ENCODE data around the gene ATP2A3.

Gene ATP2A3

GRCh38 chr17:3896108-3896967 lies 67.9 kb downstream of the ATP2A3 start:
- H3K4me1 ChIP-seq (ENCODE audit: control insufficient read depth, insufficient read depth, low read length), result peaks cover 10% of the 10 kb centered on the region
- H3K36me3 ChIP-seq (ENCODE audit: control insufficient read depth, insufficient read depth, low read length), result no peaks in the 10 kb centered on the region
- H3K9me3 ChIP-seq (ENCODE audit: control insufficient read depth, insufficient read depth, low read length), result no peaks in the 10 kb centered on the region
- H3K9ac ChIP-seq (ENCODE audit: low read depth, low read length), result no peak overlapping the region
- H3K4me3 ChIP-seq (ENCODE audit: low read depth, low read length), result no peak overlapping the region
- peaks cover under 1% of the 10 kb centered on the region for H3K27me3 ChIP-seq (ENCODE audit: control insufficient read depth, insufficient read depth, low read length)

GRCh38 chr17:3895354-3895753 lies 68.9 kb downstream of the ATP2A3 start:
- no peaks in the 10 kb centered on the region for H3K36me3 ChIP-seq (ENCODE audit: control insufficient read depth, insufficient read depth, low read length)
- no peak overlapping the region for H3K9ac ChIP-seq (ENCODE audit: low read depth, low read length)
- no peak overlapping the region for H3K4me3 ChIP-seq (ENCODE audit: low read depth, low read length)
- no peaks in the 10 kb centered on the region for H3K9me3 ChIP-seq (ENCODE audit: control insufficient read depth, insufficient read depth, low read length)
- peaks cover 2% of the 10 kb centered on the region for H3K27me3 ChIP-seq (ENCODE audit: control insufficient read depth, insufficient read depth, low read length)
- H3K4me1 ChIP-seq (ENCODE audit: control insufficient read depth, insufficient read depth, low read length), result peaks cover 17% of the 10 kb centered on the region

- Histone ChIP-seq H3K4me3 (ENCODE audit: low read depth, low read length) (no peak overlapping the region), H3K9ac (ENCODE audit: low read depth, low read length) (no peak overlapping the region), H3K36me3 (ENCODE audit: control insufficient read depth, insufficient read depth, low read length) (no peaks in the 10 kb centered on the region), H3K9me3 (ENCODE audit: control insufficient read depth, insufficient read depth, low read length) (no peaks in the 10 kb centered on the region), H3K27me3 (ENCODE audit: control insufficient read depth, insufficient read depth, low read length) (peaks cover 2% of the 10 kb centered on the region), H3K4me1 (ENCODE audit: control insufficient read depth, insufficient read depth, low read length) (peaks cover 20% of the 10 kb centered on the region)
These were observed 69.3 kb downstream of the ATP2A3 start for GRCh38 chr17:3894911-3895343.

- peaks cover 20% of the 10 kb centered on the region for H3K4me1 ChIP-seq (ENCODE audit: control insufficient read depth, insufficient read depth, low read length)
- H3K36me3 ChIP-seq (ENCODE audit: control insufficient read depth, insufficient read depth, low read length), result no peaks in the 10 kb centered on the region
- no peak overlapping the region for H3K4me3 ChIP-seq (ENCODE audit: low read depth, low read length)
- peaks cover 2% of the 10 kb centered on the region for H3K27me3 ChIP-seq (ENCODE audit: control insufficient read depth, insufficient read depth, low read length)
- H3K9me3 ChIP-seq (ENCODE audit: control insufficient read depth, insufficient read depth, low read length), result no peaks in the 10 kb centered on the region
- H3K9ac ChIP-seq (ENCODE audit: low read depth, low read length), result no peak overlapping the region
These were observed 70.0 kb downstream of the ATP2A3 start for GRCh38 chr17:3894188-3894587.

- Histone ChIP-seq H3K4me3 (ENCODE audit: low read depth, low read length) (peak overlapping the region; percentile 53), H3K9ac (ENCODE audit: low read depth, low read length) (peak overlapping the region; percentile 24), H3K36me3 (ENCODE audit: control insufficient read depth, insufficient read depth, low read length) (no peaks in the 10 kb centered on the region), H3K27me3 (ENCODE audit: control insufficient read depth, insufficient read depth, low read length) (peaks cover 2% of the 10 kb centered on the region), H3K4me1 (ENCODE audit: control insufficient read depth, insufficient read depth, low read length) (peaks cover 20% of the 10 kb centered on the region), H3K9me3 (ENCODE audit: control insufficient read depth, insufficient read depth, low read length) (no peaks in the 10 kb centered on the region)
These were observed 70.5 kb downstream of the ATP2A3 start for GRCh38 chr17:3893720-3894116.

GRCh38 chr17:3893003-3893719 lies 71.1 kb downstream of the ATP2A3 start, which contains the start of gene CAMKK1:
Gene CAMKK1 (minus strand): TSS chr17:3893053. CDS start chr17:3885687, 7,366 bp downstream.
- peaks cover 22% of the 10 kb centered on the region for H3K4me1 ChIP-seq (ENCODE audit: control insufficient read depth, insufficient read depth, low read length)

GRCh38 chr17:3892095-3892998 lies 71.9 kb downstream of the ATP2A3 start:
- Histone ChIP-seq H3K9ac (ENCODE audit: low read depth, low read length) (no peak overlapping the region), H3K4me1 (ENCODE audit: control insufficient read depth, insufficient read depth, low read length) (peaks cover 22% of the 10 kb centered on the region), H3K9me3 (ENCODE audit: control insufficient read depth, insufficient read depth, low read length) (no peaks in the 10 kb centered on the region)

More at GRCh38 chr17:3893003-3893719, 71.1 kb downstream of the ATP2A3 start, which contains the start of gene CAMKK1:
- peaks cover 2% of the 10 kb centered on the region for H3K27me3 ChIP-seq (ENCODE audit: control insufficient read depth, insufficient read depth, low read length)
- peak within 1 kb of the TSS; percentile 62 for H3K4me3 ChIP-seq (ENCODE audit: low read depth, low read length)
- no peaks in the 10 kb centered on the region for H3K9me3 ChIP-seq (ENCODE audit: control insufficient read depth, insufficient read depth, low read length)
- H3K36me3 ChIP-seq (ENCODE audit: control insufficient read depth, insufficient read depth, low read length), result no peaks in the 10 kb centered on the region
- peak within 1 kb of the TSS; percentile 24 for H3K9ac ChIP-seq (ENCODE audit: low read depth, low read length)

GRCh38 chr17:3891626-3892094 lies 72.6 kb downstream of the ATP2A3 start:
- H3K4me3 ChIP-seq (ENCODE audit: low read depth, low read length), result peak overlapping the region; percentile 62
- H3K36me3 ChIP-seq (ENCODE audit: control insufficient read depth, insufficient read depth, low read length), result no peaks in the 10 kb centered on the region
- H3K9ac ChIP-seq (ENCODE audit: low read depth, low read length), result no peak overlapping the region
- H3K4me1 ChIP-seq (ENCODE audit: control insufficient read depth, insufficient read depth, low read length), result peaks cover 22% of the 10 kb centered on the region
- no peaks in the 10 kb centered on the region for H3K9me3 ChIP-seq (ENCODE audit: control insufficient read depth, insufficient read depth, low read length)
- H3K27me3 ChIP-seq (ENCODE audit: control insufficient read depth, insufficient read depth, low read length), result peaks cover 2% of the 10 kb centered on the region

More at GRCh38 chr17:3892095-3892998, 71.9 kb downstream of the ATP2A3 start:
- no peaks in the 10 kb centered on the region for H3K36me3 ChIP-seq (ENCODE audit: control insufficient read depth, insufficient read depth, low read length)
- peak overlapping the region; percentile 62 for H3K4me3 ChIP-seq (ENCODE audit: low read depth, low read length)
- H3K27me3 ChIP-seq (ENCODE audit: control insufficient read depth, insufficient read depth, low read length), result peaks cover 2% of the 10 kb centered on the region

DNA sequence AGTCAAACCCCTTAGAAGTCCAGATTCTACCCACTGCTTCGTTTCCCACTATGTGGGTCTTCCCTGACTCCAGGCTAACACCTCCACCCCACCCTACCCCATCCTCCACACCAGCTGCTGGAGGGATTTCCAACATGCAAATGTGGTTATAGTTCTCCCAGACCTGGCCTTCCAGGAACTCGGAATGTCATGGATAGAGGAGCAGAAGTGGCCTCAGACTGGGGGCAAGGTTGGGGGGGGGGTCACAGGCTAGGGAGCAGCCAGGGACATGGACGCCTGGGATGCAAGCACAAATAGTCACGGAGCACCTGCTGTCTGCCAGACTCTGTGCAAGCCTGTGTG lies 73.4 kb downstream of the ATP2A3 start:
- Histone ChIP-seq H3K9ac (ENCODE audit: low read depth, low read length) (no peak overlapping the region), H3K36me3 (ENCODE audit: control insufficient read depth, insufficient read depth, low read length) (peaks cover 3% of the 10 kb centered on the region), H3K4me3 (ENCODE audit: low read depth, low read length) (no peak overlapping the region), H3K4me1 (ENCODE audit: control insufficient read depth, insufficient read depth, low read length) (peaks cover 22% of the 10 kb centered on the region), H3K9me3 (ENCODE audit: control insufficient read depth, insufficient read depth, low read length) (no peaks in the 10 kb centered on the region), H3K27me3 (ENCODE audit: control insufficient read depth, insufficient read depth, low read length) (peaks cover 2% of the 10 kb centered on the region)

GRCh38 chr17:3890082-3890877 lies 74.0 kb downstream of the ATP2A3 start:
- peaks cover 22% of the 10 kb centered on the region for H3K4me1 ChIP-seq (ENCODE audit: control insufficient read depth, insufficient read depth, low read length)
- no peak overlapping the region for H3K9ac ChIP-seq (ENCODE audit: low read depth, low read length)
- peaks cover 4% of the 10 kb centered on the region for H3K36me3 ChIP-seq (ENCODE audit: control insufficient read depth, insufficient read depth, low read length)
- H3K27me3 ChIP-seq (ENCODE audit: control insufficient read depth, insufficient read depth, low read length), result peaks cover 2% of the 10 kb centered on the region
- H3K9me3 ChIP-seq (ENCODE audit: control insufficient read depth, insufficient read depth, low read length), result no peaks in the 10 kb centered on the region
- H3K4me3 ChIP-seq (ENCODE audit: low read depth, low read length), result no peak overlapping the region

Data from iPS-15b (cell line).